ENCODE results near the gene SMIM24.

The SMIM24 gene

DNA sequence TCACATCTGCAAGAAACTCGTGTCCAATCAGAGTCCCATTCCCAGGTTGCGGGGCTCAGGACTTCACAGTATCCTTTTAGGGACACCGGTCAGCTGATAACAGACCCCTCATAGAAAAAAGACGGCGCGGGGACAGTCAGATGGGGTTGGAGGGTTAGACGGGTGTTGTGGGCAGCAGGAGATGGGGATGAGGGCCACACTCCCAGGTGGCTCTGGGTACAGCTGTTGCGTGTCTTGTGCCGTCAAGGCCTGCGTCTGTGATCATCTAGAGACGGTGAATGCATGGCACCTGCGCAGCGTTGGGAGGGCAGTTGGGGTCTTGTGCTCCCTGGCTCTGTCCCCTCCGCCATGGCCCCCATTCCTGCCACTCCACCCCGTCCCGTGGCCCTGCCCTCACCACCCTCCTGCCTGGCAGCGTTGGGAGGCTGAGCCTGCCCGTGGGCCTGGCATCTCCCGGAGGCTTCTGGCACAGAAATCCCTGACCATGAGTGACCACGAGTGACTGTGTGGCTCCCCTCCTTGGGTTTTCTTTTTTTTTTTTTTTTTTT lies 44.7 kb upstream of the SMIM24 start:
- TF ChIP-seq, protein P1, sequence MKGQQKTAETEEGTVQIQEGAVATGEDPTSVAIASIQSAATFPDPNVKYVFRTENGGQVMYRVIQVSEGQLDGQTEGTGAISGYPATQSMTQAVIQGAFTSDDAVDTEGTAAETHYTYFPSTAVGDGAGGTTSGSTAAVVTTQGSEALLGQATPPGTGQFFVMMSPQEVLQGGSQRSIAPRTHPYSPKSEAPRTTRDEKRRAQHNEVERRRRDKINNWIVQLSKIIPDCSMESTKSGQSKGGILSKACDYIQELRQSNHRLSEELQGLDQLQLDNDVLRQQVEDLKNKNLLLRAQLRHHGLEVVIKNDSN (IDR thresholded peaks at IDR 0.05), result no peak
- TF ChIP-seq TCF12 (IDR thresholded peaks at IDR 0.05; ENCODE audit: low read depth) (no peak), REST (IDR thresholded peaks at IDR 0.05; ENCODE audit: low read depth) (no peak), NFIC (IDR thresholded peaks at IDR 0.05) (no peak), EP300 (IDR thresholded peaks at IDR 0.05; ENCODE audit: borderline replicate concordance) (no peak), RAD21 (IDR thresholded peaks at IDR 0.05; ENCODE audit: low read depth) (no peak), TAF1 (IDR thresholded peaks at IDR 0.05; ENCODE audit: low read depth) (no peak), TEAD4 (IDR thresholded peaks at IDR 0.05) (no peak), ZBTB7A (IDR thresholded peaks at IDR 0.05; ENCODE audit: low read depth) (no peak), CEBPB (IDR thresholded peaks at IDR 0.05) (no peak), YY1 (IDR thresholded peaks at IDR 0.05; ENCODE audit: low read depth) (no peak), EGR1 (IDR thresholded peaks at IDR 0.05) (no peak)

DNA sequence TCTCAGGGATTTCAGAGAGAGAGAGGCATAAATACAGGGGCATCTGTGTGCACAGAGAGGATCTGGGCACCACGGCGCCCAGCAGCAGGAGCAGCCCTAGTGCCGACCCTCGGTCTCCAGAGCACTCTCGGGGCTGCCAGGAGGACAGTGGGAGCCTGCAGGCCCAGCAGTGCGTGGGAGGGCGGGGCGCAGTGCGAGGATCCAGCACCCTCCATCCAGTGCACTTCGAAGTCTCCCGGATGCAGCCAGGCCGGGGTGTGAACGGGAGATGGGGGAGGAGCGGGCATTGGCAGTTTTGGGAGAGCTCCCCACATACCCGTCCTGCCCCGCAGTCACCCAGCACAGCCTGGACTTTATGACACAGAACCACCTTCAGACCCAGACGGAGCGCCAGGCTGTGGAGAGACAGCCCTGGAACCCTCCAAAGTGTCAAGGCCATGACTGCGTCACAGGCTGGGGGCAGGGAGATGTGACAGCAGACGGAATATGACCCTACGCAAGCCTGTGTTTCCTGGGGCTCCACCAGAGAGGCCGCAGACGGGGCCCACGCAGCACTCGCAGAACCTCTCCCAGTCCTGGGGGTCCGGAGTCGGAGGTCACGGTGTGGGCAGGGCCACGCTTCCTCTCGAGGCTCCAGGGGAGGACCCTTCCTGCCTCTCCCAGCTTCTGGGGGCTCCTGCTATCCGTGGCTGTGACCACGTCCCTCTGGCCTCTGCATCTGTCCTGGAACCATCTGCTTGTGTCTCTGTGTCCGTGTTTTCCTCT lies 43.9 kb upstream of the SMIM24 start:
- TF ChIP-seq YY1 (IDR thresholded peaks at IDR 0.05; ENCODE audit: low read depth), result no peak
- TF ChIP-seq ZBTB7A (IDR thresholded peaks at IDR 0.05; ENCODE audit: low read depth), result no peak
- no peak for TF ChIP-seq TEAD4 (IDR thresholded peaks at IDR 0.05)
- no peak for TF ChIP-seq TCF12 (IDR thresholded peaks at IDR 0.05; ENCODE audit: low read depth)
- no peak for TF ChIP-seq EGR1 (IDR thresholded peaks at IDR 0.05)
- no peak for TF ChIP-seq CREB1 (IDR thresholded peaks at IDR 0.05; ENCODE audit: low read depth)
- no peak for TF ChIP-seq CEBPB (IDR thresholded peaks at IDR 0.05)
- no peak for TF ChIP-seq FOXM1 (IDR thresholded peaks at IDR 0.05; ENCODE audit: borderline replicate concordance, low read depth)
- TF ChIP-seq NFIC (IDR thresholded peaks at IDR 0.05), result no peak
- no peak for TF ChIP-seq TAF1 (IDR thresholded peaks at IDR 0.05; ENCODE audit: low read depth)
- TF ChIP-seq EP300 (IDR thresholded peaks at IDR 0.05; ENCODE audit: borderline replicate concordance), result no peak
- TF ChIP-seq, protein P2, sequence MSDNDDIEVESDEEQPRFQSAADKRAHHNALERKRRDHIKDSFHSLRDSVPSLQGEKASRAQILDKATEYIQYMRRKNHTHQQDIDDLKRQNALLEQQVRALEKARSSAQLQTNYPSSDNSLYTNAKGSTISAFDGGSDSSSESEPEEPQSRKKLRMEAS (IDR thresholded peaks at IDR 0.05), result no peak
- no peak for TF ChIP-seq RAD21 (IDR thresholded peaks at IDR 0.05; ENCODE audit: low read depth)
- TF ChIP-seq REST (IDR thresholded peaks at IDR 0.05; ENCODE audit: low read depth), result no peak

DNA sequence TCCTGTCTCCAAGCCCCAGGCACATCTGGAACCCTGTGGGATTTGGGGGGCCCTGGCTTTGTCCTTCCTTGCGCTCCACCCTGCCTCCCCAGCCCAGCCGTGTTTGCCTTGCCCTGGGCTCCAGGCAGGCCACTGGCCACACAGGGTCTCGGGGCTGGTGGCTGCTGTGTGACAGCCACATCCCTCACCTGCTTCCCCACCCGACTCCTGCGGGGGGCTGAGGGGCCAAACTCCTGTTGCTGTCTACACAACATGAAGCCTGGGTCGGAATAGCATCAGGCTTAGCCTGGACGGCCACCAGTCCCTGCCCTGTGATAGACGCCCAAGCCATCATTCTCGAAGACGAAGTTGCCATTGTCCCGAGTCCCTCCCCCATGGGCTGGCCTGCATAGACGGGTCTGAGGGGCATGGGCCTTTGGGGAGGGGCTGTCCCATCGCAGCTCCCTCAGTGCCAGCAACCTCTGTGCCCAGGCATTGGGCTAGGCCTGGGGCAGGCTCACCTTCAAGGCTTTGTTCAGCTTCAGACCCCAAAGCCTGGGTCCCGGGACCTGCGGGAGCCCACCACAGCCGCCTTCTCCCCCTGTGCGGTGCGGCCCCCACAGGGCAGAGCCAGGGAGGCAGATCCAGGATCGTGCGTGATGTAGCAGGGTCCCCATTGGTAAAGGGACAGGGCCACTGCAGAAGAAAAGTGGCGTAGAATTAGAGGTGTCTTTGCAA lies 43.2 kb upstream of the SMIM24 start:
- TF ChIP-seq REST (IDR thresholded peaks at IDR 0.05; ENCODE audit: low read depth) (no peak), YY1 (IDR thresholded peaks at IDR 0.05; ENCODE audit: low read depth) (no peak), TCF12 (IDR thresholded peaks at IDR 0.05; ENCODE audit: low read depth) (no peak), EP300 (IDR thresholded peaks at IDR 0.05; ENCODE audit: borderline replicate concordance) (no peak), CEBPB (IDR thresholded peaks at IDR 0.05) (no peak), RAD21 (IDR thresholded peaks at IDR 0.05; ENCODE audit: low read depth) (no peak), TAF1 (IDR thresholded peaks at IDR 0.05; ENCODE audit: low read depth) (no peak)
- TF ChIP-seq, protein P2 (IDR thresholded peaks at IDR 0.05), result no peak
- TF ChIP-seq, protein P1 (IDR thresholded peaks at IDR 0.05), result no peak
